DOHH2 (cell line): ENCODE measurements around the gene VAPA.

Source experiments
- CTCF ChIP-seq: fragments of 200-600 bp; sonication (generic); IDR thresholded peaks from one replicate; pipeline ENCODE4 v1.5.1; 2014; ENCODE audit warnings: antibody characterized with exemption, mild to moderate bottlenecking, low read depth, low read length; ENCODE audit not compliant: poor library complexity, severe bottlenecking
- EZH2phosphoT487 ChIP-seq: fragments of 200-600 bp; sonication (generic); IDR thresholded peaks from 2 replicates; pipeline ENCODE4 v1.6.1; 2017; ENCODE audit warnings: borderline replicate concordance, mild to moderate bottlenecking, antibody characterized with exemption, low read length, moderate library complexity, mixed read lengths

GRCh38 chr18:9867071-9867594 lies 46.7 kb upstream of the VAPA start:
- TF ChIP-seq CTCF (no peak), EZH2phosphoT487 (no peak)
